Activated CD4-positive, CD25-positive, alpha-beta regulatory T cell treated with anti-CD3 and anti-CD28 coated beads, Interleukin-2, amount 50 U/mL, for 72 hours (primary cell): Measurements from ENCODE around the gene FGF5.
"Not testable (repeated sequence)": the region's sequence is repeated elsewhere in the genome, so short reads cannot be mapped to it uniquely, and the experiment has no call there.

Source experiments
- DNase-seq: peaks from one replicate; pipeline ENCODE4 v3.0.0; 2021

The FGF5 gene

GRCh38 chr4:80255329-80256095 is 11.0 kb upstream of the FGF5 start:
- no peak for DNase-seq

GRCh38 chr4:80257851-80258250 is 8.6 kb upstream of the FGF5 start:
- no peak for DNase-seq

GRCh38 chr4:80259012-80259411 is 7.5 kb upstream of the FGF5 start:
- no peak for DNase-seq

- DNase-seq: no peak
These were observed 6.6 kb upstream of the FGF5 start for GRCh38 chr4:80259817-80260216.

- no peak for DNase-seq
These were observed 4.4 kb upstream of the FGF5 start for GRCh38 chr4:80261989-80262600.

- no peak for DNase-seq
These were observed 2.7 kb upstream of the FGF5 start for GRCh38 chr4:80263541-80264351.

GRCh38 chr4:80264352-80264647 is 2.2 kb upstream of the FGF5 start:
- no peak for DNase-seq

GRCh38 chr4:80264825-80265224 is 1.6 kb upstream of the FGF5 start:
- DNase-seq: no peak

GRCh38 chr4:80265571-80266252 is 752 bp upstream of the FGF5 start:
- no peak for DNase-seq

- DNase-seq: no peak
These were observed 477 bp downstream of the FGF5 start for GRCh38 chr4:80266902-80267380.

- DNase-seq: no peak
These were observed 1.8 kb downstream of the FGF5 start for GRCh38 chr4:80268081-80268823.

- DNase-seq: no peak
These were observed 2.5 kb downstream of the FGF5 start for GRCh38 chr4:80268936-80269335.

GRCh38 chr4:80270321-80270720 is 3.9 kb downstream of the FGF5 start:
- DNase-seq: no peak

GRCh38 chr4:80270868-80271267 is 4.4 kb downstream of the FGF5 start:
- DNase-seq: no peak

GRCh38 chr4:80271801-80272200 is 5.3 kb downstream of the FGF5 start:
- no peak for DNase-seq

GRCh38 chr4:80276931-80277330 is 10.5 kb downstream of the FGF5 start:
- no peak for DNase-seq

GRCh38 chr4:80279751-80280150 is 13.3 kb downstream of the FGF5 start:
- no peak for DNase-seq

GRCh38 chr4:80286451-80286850 is 20.0 kb downstream of the FGF5 start:
- no peak for DNase-seq

GRCh38 chr4:80290665-80291064 is 24.2 kb downstream of the FGF5 start:
- not testable (repeated sequence) for DNase-seq

- DNase-seq: no peak
These were observed 27.7 kb downstream of the FGF5 start for GRCh38 chr4:80294206-80294605.

GRCh38 chr4:80295336-80295735 is 28.9 kb downstream of the FGF5 start:
- no peak for DNase-seq

- no peak for DNase-seq
These were observed 29.4 kb downstream of the FGF5 start for GRCh38 chr4:80295826-80296225.

GRCh38 chr4:80301884-80302283 is 35.4 kb downstream of the FGF5 start:
- DNase-seq: no peak
